ENCODE results near the gene PTPN2.
"Not testable (repeated sequence)": the region's sequence is repeated elsewhere in the genome, so short reads cannot be mapped to it uniquely, and the experiment has no call there.

PTPN2 gene

GRCh38 chr18:12891561-12891960 is 7.5 kb upstream of the PTPN2 start:
- no peak for DNase-seq (ENCODE audit: low spot score)

DNA sequence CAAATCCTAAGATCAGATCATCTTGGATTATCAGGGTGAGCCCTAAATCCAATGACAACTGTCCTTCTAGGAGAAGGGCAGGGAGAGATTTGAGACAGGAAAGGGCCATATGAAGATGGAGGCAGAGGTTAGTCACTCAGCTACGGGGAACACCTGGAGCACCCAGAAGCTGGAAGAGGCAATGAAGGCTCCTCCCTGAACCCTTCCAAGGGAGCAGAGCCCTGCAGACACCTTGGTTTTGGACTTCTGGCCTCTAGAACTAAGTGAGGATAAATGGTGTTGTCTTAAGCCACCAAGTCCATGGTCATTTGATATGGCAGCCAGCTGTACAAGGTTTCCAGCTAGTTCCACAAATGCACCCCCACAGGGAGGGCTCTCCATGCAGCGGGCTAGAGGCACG is 6.9 kb upstream of the PTPN2 start:
- no peak for DNase-seq (ENCODE audit: low spot score)

- DNase-seq (ENCODE audit: low spot score), result peak; percentile 21
Measured at GRCh38 chr18:12886498-12887126, 2.6 kb upstream of the PTPN2 start.

DNA sequence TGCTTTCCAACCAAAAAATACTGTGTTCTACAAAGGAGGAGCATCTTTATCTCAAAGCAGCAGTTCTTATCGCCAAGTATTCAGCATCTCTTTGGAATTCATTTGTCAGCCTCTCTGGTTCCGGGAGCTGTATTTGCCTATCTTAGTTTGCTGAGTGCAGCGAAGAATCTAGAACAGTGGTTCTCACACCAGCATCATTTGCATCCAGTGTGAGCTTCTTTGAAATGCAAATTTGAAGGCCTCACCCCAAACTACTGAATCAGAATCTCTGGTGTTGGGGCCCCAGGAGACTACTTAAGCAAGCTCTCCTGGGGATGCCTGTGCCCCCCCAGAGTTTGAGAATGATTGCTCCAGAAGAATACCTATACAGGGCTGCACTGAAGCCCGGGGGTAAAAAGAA is 1.5 kb upstream of the PTPN2 start:
- DNase-seq (ENCODE audit: low spot score), result no peak

DNA sequence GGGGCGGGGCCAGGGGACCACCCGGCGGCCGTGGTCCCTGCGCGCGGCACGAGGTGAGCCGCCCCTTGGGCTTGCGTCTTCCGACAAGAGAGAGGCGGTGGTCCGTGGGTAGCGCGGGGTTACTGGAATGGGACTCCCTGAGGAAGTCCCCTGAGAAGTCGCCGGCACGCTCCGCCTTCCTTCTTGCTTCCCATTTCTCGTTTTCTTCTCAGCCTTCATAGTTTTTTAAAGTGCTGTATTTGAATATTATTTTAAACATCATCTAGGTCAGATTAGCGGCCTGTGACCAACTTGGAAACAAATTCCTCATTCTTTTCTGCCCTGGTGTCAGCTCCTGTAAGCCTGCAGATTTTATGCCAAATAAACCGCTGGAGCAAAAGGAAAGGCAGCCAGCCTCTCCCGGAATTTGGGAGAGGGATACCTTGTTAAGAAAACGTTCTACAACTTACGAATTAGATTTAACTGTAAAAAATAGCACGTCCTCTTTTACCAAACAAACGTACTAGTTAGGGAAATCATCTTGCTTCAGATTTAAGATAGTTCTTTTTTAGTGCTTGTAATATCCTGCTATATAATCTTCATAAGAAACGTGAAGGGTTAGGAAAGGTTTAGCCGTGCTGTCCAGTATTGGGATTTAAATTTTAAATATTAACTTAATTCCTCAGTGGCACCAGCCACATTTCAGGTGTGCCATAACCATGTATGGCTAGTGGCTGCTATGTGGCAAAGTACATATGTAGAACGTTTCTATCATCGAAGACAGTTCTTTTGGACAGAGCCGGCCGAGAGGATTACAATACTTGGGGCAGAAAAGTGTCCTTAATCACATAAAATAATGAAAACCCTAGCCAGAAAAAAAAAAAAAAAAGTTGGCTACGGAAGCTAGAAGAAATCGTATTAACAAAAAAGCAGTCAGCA is 628 bp upstream of the PTPN2 start:
- DNase-seq (ENCODE audit: low spot score), result no peak

GRCh38 chr18:12883372-12883683 is 709 bp downstream of the PTPN2 start:
- no peak for DNase-seq (ENCODE audit: low spot score)

- no peak for DNase-seq (ENCODE audit: low spot score)
Measured at GRCh38 chr18:12882453-12883371, 1.3 kb downstream of the PTPN2 start.

GRCh38 chr18:12880541-12880910 is 3.5 kb downstream of the PTPN2 start:
- DNase-seq (ENCODE audit: low spot score), result no peak

- DNase-seq (ENCODE audit: low spot score), result no peak
Measured at GRCh38 chr18:12879840-12880540, 4.0 kb downstream of the PTPN2 start.

DNA sequence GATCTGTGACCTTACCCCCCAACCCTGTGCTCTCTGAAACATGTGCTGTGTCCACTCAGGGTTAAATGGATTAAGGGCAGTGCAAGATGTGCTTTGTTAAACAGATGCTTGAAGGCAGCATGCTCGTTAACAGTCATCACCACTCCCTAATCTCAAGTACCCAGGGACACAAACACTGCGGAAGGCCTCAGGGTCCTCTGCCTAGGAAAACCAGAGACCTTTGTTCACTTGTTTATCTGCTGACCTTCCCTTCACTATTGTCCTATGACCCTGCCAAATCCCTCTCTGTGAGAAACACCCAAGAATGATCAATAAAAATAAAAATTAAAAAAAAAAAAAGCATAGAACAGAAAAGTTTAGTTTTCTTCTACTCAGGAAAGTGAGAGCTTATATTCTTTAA is 9.0 kb downstream of the PTPN2 start:
- DNase-seq (ENCODE audit: low spot score), result not testable (repeated sequence)

DNA sequence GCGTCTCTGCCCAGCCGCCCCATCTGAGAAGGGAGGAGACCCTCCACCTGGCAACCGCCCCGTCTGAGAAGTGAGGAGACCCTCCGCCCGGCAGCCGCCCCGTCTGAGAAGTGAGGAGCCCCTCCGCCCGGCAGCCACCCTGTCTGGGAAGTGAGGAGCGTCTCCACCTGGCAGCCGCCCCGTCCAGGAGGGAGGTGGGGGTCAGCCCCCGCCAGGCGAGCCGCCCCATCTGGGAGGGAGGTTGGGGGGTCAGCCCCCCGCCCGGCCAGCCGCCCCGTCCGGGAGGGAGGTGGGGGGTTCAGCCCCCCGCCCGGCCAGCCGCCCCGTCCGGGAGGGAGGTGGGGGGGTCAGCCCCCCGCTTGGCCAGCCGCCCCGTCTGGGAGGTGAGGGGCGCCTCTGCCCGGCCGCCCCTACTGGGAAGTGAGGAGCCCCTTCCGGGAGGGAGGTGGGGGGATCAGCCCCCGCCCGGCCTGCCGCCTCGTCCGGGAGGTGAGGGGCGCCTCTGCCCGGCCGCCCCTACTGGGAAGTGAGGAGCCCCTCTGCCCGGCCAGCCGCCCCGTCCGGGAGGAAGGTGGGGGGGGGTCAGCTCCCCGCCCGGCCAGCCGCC is 10.0 kb downstream of the PTPN2 start:
- DNase-seq (ENCODE audit: low spot score), result not testable (repeated sequence)

GRCh38 chr18:12872408-12872807 is 11.6 kb downstream of the PTPN2 start:
- DNase-seq (ENCODE audit: low spot score), result no peak

DNA sequence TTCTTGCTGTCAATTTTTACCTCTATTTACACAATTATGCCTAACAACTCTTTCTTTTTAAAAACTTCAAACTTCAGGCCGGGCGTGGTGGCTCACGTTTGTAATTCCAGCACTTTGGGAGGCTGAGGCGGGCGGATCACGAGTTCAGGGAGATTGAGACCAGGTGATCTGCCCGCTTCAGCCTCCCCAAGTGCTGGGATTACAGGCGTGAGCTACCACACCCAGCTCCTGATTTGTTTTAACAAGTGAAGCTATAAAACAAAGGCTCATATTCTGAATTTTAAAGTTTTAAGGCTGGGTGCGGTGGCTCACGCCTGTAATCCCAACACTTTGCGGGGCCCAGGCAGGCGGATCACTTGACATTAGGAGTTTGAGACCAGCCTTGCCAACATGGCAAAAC is 15.5 kb downstream of the PTPN2 start:
- DNase-seq (ENCODE audit: low spot score), result no peak

- DNase-seq (ENCODE audit: low spot score), result no peak
Measured at GRCh38 chr18:12867441-12868123, 16.5 kb downstream of the PTPN2 start.

- DNase-seq (ENCODE audit: low spot score), result no peak
Measured at GRCh38 chr18:12863687-12864216, 20.3 kb downstream of the PTPN2 start.

DNA sequence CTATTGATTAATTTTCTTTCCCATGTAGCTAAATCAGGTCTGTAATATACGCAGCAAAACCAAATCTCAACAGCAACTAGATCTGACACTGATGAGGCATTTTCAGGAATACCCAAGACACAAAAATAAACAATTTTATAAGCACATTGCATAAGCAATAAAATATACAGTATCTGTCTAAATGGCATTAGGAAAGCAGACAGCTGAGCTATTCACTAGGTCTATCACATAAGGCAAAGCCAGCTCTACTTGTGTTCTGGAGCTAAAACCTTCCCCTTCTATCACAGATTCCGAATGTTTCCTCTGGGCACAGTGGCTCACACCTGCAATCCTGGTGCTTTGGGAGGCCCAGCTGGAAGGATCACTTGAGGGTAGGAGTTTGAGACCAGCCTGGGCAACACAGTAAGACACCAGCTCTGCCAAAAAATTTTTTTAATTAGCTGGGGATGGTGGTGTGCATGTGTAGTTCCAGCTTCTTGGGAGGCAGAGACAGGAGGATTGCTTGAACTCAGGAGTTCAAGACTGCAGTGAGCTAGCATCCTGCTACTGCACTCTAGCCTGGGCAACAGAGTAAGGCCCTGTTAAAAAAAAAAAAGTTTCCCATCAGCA is 21.1 kb downstream of the PTPN2 start:
- no peak for DNase-seq (ENCODE audit: low spot score)

- no peak for DNase-seq (ENCODE audit: low spot score)
Measured at GRCh38 chr18:12862467-12862866, 21.6 kb downstream of the PTPN2 start.

DNA sequence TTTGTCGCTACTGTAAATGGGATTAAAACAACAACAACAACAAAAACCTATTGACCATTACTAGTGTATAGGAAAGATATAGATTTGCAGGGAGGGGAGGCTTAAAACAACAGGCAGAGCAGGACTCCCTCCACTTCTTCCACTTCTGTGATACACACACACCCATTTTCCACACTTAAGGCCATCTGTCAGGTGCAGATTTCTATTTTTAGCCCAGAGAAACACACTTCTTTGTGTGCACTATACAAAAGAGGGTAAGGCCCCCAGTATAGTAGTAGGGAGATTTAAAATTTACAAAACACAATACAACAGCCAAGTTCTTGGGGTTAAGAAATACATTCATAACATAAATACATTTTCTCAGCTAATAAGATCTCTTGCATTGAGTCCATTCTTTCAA is 22.4 kb downstream of the PTPN2 start:
- DNase-seq (ENCODE audit: low spot score), result no peak

- DNase-seq (ENCODE audit: low spot score), result no peak
Measured at GRCh38 chr18:12860530-12860929, 23.5 kb downstream of the PTPN2 start.

DNA sequence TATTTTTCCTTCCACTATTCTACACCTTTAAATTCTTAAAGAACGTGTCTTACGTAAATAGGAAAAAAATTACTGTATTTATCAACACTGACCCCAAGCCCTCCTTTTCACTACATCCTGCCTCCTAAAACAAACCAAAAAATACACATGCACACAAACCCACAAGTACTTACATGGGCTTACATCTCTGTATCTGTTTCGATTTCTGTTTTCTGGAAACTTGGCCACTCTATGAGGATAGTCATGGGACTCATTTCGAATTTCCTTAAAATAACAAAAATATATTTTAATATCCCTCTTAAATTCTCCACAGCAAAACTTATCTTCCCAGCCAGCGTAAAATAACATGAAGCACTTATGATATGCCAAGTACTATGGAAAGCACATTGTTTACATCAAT is 25.0 kb downstream of the PTPN2 start:
- DNase-seq (ENCODE audit: low spot score), result no peak

Measured in CD4-positive, alpha-beta T cell treated with Interleukin-2 at 100 ng/mL for 4 hours (primary cell).